Measurements from ENCODE around the gene NFKB2.

The NFKB2 gene

DNA sequence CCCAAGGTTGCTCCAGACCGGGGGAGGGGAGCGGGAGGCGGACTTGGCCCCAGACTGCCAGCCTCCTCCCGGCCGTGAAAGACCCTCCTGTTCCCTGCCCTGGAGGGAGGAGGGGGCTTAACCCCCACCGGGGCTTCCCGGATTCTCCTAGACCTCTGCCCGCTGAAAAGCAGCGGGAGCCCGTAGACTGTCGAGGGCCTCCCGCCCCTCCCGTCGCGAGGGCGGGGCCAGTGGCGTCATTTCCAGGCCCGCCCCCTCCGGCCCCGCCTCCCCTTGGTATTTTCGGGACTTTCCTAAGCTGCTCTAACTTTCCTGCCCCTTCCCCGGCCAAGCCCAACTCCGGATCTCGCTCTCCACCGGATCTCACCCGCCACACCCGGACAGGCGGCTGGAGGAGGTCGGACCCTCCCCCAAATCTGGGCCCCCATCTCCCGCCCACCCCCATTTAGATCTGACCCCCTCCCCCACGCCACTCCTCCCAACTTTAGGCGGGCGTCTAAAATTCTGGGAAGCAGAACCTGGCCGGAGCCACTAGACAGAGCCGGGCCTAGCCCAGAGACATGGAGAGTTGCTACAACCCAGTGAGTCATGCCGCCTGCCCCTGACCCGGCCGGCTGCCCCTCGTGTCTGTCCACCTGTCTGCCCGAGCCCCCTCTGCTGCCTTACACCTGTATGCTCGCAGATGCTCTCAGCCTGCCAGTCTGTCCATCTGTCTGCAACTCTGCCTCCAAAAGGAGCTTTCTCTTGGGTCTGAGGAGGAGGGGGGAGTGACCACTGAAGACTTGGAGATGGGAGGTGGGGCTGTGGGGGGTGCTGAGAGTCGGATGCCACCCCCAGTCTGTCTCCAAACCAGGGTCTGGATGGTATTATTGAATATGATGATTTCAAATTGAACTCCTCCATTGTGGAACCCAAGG lies at the start of gene NFKB2:
TSS of gene NFKB2 (plus strand) at position 306 of the 917 bp plus-strand sequence. CDS start at position 561, 255 bp downstream.
- in situ Hi-C loops (cut with MboI; ENCODE audit: low pct_unique_long_range_greater_than_20kb, low sequenced_read_pairs): no loop called here

GRCh38 chr10:102347236-102347828 lies 48.2 kb upstream of the NFKB2 start:
- peak; percentile 55 for DNase-seq
- in situ Hi-C loops (cut with MboI; ENCODE audit: low pct_unique_long_range_greater_than_20kb, low sequenced_read_pairs): no loop called here

More for the DNA sequence above, at the start of gene NFKB2:
- DNase-seq: peak; percentile 81

GRCh38 chr10:102352066-102352715 lies 43.3 kb upstream of the NFKB2 start:
- peak; percentile 89 for DNase-seq
- in situ Hi-C loops (cut with MboI; ENCODE audit: low pct_unique_long_range_greater_than_20kb, low sequenced_read_pairs): loop anchor here (10.0 kb wide), 1 partner anchor 117 kb away; no protein-coding TSS in a partner anchor

DNA sequence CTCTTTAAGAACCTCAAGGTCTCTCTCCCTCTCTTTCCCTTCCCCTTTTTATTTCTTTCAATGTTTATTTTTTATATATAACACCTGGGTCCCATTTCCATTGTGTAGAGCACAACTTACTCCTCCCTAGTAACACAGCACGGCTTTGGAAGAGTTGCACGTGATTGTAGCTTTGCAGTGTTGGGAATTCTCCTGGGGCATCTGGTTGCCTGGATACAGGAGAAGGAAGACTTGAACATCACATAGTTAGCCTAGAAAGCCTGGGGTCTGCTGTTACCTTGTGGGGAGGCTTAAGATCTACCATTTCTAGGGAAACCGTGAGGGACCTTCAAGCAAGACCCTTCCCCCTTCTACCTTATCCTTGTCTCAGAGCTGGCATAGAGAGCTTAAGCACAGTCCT lies 41.1 kb upstream of the NFKB2 start:
- in situ Hi-C loops (cut with MboI; ENCODE audit: low pct_unique_long_range_greater_than_20kb, low sequenced_read_pairs): loop anchor here (10.0 kb wide), 1 partner anchor 120 kb away; no protein-coding TSS in a partner anchor
- no peak for DNase-seq

- in situ Hi-C loops (cut with MboI; ENCODE audit: low pct_unique_long_range_greater_than_20kb, low sequenced_read_pairs): loop anchor here (10.0 kb wide), 1 partner anchor 124 kb away; no protein-coding TSS in a partner anchor
- DNase-seq: no peak
Observed at GRCh38 chr10:102358712-102359382, 36.7 kb upstream of the NFKB2 start.

DNA sequence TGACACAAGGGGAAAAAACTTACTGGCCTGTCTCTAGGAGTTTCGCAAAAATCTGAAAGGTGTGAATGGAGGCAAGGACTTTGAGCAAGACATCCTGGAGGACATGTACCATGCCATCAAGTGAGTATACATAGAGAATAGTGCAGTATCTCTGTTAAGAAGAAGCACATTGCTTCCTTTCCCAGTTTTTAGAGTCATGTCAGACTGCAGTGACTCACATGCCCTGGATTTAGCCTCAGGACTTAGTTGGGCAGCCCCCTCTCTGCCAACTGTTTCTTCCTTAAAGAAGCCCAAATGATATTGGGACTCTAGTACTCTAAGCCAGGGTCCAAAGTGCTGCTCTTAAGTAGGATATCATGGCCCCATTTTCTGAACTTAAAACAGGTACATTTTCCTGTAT lies 28.1 kb upstream of the NFKB2 start:
- in situ Hi-C loops (cut with MboI; ENCODE audit: low pct_unique_long_range_greater_than_20kb, low sequenced_read_pairs): no loop called here
- no peak for DNase-seq

GRCh38 chr10:102368077-102368476 lies 27.4 kb upstream of the NFKB2 start:
- in situ Hi-C loops (cut with MboI; ENCODE audit: low pct_unique_long_range_greater_than_20kb, low sequenced_read_pairs): no loop called here

GRCh38 chr10:102371295-102371694 lies 24.2 kb upstream of the NFKB2 start:
- no peak for DNase-seq
- in situ Hi-C loops (cut with MboI; ENCODE audit: low pct_unique_long_range_greater_than_20kb, low sequenced_read_pairs): no loop called here

More at GRCh38 chr10:102368077-102368476, 27.4 kb upstream of the NFKB2 start:
- no peak for DNase-seq

DNA sequence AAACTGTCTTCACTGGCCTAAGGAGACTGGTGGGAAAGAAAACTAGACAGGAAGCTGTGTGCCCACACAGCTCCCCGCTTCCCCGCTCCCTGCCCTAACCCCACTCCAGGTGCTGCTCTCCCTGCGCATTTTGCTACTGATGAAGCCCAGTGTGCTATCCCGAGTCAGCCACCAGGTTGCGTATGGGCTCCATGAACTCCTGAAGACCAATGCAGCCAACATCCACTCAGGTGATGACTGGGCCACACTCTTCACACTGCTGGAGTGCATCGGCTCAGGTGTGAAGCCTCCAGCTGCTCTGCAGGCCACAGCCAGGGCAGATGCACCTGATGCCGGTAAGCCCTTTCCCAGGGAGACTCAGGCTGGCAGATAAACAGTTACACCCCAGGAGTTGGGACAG lies 20.3 kb upstream of the NFKB2 start:
- in situ Hi-C loops (cut with MboI; ENCODE audit: low pct_unique_long_range_greater_than_20kb, low sequenced_read_pairs): no loop called here
- no peak for DNase-seq

- in situ Hi-C loops (cut with MboI; ENCODE audit: low pct_unique_long_range_greater_than_20kb, low sequenced_read_pairs): no loop called here
- DNase-seq: no peak
Observed at GRCh38 chr10:102375867-102376266, 19.6 kb upstream of the NFKB2 start.

DNA sequence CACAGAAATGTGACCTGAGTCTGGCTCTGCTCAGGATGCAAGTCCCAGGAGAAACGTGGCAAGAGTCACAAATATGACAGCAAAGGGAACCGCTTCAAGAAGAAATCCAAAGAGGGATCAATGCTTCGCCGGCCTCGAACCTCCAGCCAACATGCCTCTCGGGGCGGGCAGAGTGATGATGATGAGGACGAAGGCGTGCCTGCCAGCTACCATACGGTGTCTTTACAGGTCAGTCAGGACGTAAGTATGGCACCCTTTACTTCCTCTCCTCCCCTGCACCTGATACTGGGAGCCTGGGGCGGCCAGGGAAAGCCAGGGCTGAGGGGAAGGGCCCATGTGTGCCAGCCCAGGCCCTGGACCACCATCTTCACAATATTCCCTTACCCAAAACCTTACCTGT lies 18.6 kb upstream of the NFKB2 start:
- in situ Hi-C loops (cut with MboI; ENCODE audit: low pct_unique_long_range_greater_than_20kb, low sequenced_read_pairs): no loop called here

GRCh38 chr10:102379383-102379782 lies 16.1 kb upstream of the NFKB2 start:
- no peak for DNase-seq
- in situ Hi-C loops (cut with MboI; ENCODE audit: low pct_unique_long_range_greater_than_20kb, low sequenced_read_pairs): no loop called here

More for the DNA sequence above, 18.6 kb upstream of the NFKB2 start:
- no peak for DNase-seq

DNA sequence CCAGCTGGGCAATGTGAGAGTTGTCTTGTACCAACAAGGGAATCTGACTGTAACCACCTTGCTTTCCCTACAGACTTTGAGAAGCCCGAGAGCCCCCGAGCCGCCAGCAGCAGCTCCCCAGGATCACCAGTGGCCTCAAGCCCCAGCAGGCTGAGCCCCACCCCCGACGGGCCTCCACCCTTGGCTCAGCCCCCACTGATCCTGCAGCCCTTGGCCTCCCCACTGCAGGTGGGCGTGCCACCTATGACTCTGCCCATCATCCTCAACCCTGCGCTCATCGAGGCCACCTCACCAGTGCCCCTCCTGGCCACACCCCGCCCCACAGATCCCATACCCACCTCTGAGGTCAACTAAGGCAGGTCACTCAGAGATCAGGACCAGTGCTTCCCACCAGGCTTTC lies 13.5 kb upstream of the NFKB2 start:
- in situ Hi-C loops (cut with MboI; ENCODE audit: low pct_unique_long_range_greater_than_20kb, low sequenced_read_pairs): no loop called here
- no peak for DNase-seq

DNA sequence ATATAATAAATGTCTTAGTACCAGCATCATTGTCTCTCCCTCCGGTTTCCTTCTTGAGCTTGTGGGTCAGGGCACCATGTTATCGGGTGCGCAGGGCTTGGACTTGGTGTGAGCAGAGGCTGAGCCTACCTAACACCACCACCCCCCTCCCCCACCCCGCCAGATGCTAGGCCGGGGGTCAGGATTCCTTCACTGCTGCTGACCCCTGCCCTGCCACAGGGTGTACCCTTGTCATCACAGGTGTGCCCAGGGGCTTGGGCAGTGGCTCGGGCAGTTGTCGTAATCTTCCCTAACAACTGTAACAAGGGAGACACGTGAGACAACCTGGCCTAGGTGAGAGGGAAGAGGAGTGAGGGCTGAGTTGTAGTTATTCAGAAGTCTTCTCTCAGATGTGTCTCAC lies 12.6 kb upstream of the NFKB2 start:
- DNase-seq: no peak
- in situ Hi-C loops (cut with MboI; ENCODE audit: low pct_unique_long_range_greater_than_20kb, low sequenced_read_pairs): no loop called here

DNA sequence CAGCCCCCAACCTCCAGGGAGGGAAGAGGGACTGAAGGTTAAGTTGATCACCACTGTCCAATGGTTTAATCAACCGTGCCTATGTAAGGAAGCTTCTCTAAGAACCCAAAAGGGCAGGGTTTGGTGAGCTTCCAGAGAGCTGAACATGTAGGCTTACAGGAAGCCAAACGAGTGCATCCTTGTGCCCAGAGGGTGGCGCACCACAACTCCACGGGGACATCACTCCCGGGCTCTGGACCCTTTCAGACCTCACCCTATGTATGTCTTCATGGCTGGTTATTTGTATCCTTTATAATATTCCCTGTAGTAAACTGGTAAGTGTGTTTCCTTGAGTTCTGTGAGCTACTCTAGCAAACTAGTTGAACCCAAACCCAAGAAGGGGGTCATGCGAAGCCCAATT lies 11.5 kb upstream of the NFKB2 start:
- DNase-seq: peak; percentile 11
- in situ Hi-C loops (cut with MboI; ENCODE audit: low pct_unique_long_range_greater_than_20kb, low sequenced_read_pairs): no loop called here

- in situ Hi-C loops (cut with MboI; ENCODE audit: low pct_unique_long_range_greater_than_20kb, low sequenced_read_pairs): no loop called here
- DNase-seq: peak; percentile 24
Observed at GRCh38 chr10:102384606-102385429, 10.7 kb upstream of the NFKB2 start.

DNA sequence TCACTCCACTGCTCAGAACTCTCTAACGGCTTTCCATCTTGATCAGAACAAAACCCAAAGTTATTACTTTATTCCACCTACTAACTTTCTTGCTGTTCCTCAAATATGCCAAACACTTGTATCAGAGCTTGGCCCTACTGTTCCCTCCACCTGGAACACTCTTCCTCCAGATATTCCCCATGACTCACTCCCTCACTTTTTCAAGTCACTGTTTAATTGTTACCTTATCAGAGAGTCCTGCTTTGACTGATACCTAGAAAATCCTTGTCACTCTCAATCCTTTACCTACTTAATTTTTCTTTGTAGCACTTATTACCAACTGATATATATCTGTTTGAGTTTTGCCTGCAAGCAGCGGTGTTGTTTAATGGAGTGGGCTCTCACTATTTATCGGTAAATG lies 5.6 kb upstream of the NFKB2 start:
- no peak for DNase-seq
- in situ Hi-C loops (cut with MboI; ENCODE audit: low pct_unique_long_range_greater_than_20kb, low sequenced_read_pairs): no loop called here

GRCh38 chr10:102392306-102392705 lies 3.2 kb upstream of the NFKB2 start:
- DNase-seq: no peak
- in situ Hi-C loops (cut with MboI; ENCODE audit: low pct_unique_long_range_greater_than_20kb, low sequenced_read_pairs): no loop called here
